HG03135 (cell line): ENCODE results near the gene PSORS1C2.
"Not testable (repeated sequence)": the region's sequence is repeated elsewhere in the genome, so short reads cannot be mapped to it uniquely, and the experiment has no call there.

Experiments used
- ATAC-seq: cut with Tn5 transposase; IDR thresholded peaks from one replicate; pipeline ENCODE4 v1.9.1; 2021; ENCODE audit warnings: mild to moderate bottlenecking, moderate library complexity; ENCODE audit not compliant: unreplicated experiment

The PSORS1C2 gene

GRCh38 chr6:31138982-31139381 is at the start of gene PSORS1C2:
Gene PSORS1C2, minus strand, starts transcription at chr6:31139066. Its CDS starts 40 bp downstream, at chr6:31139026.
- no peak for ATAC-seq

GRCh38 chr6:31187780-31188194 is 48.9 kb upstream of the PSORS1C2 start:
- no peak for ATAC-seq

- no peak for ATAC-seq
Observed at GRCh38 chr6:31186052-31186734, 47.3 kb upstream of the PSORS1C2 start.

- ATAC-seq: not testable (repeated sequence)
Observed at GRCh38 chr6:31185695-31186051, 46.8 kb upstream of the PSORS1C2 start.

- not testable (repeated sequence) for ATAC-seq
Observed at GRCh38 chr6:31183859-31184258, 45.0 kb upstream of the PSORS1C2 start.

- ATAC-seq: not testable (repeated sequence)
Observed at GRCh38 chr6:31183287-31183686, 44.4 kb upstream of the PSORS1C2 start.

GRCh38 chr6:31180500-31180899 is 41.6 kb upstream of the PSORS1C2 start:
- no peak for ATAC-seq

GRCh38 chr6:31179896-31180295 is 41.0 kb upstream of the PSORS1C2 start:
- no peak for ATAC-seq

- no peak for ATAC-seq
Observed at GRCh38 chr6:31179042-31179386, 40.1 kb upstream of the PSORS1C2 start.

GRCh38 chr6:31178143-31179041 is 39.5 kb upstream of the PSORS1C2 start:
- ATAC-seq: no peak

GRCh38 chr6:31175971-31176370 is 37.1 kb upstream of the PSORS1C2 start:
- no peak for ATAC-seq

- no peak for ATAC-seq
Observed at GRCh38 chr6:31174378-31174777, 35.5 kb upstream of the PSORS1C2 start.

- ATAC-seq: no peak
Observed at GRCh38 chr6:31173406-31173805, 34.5 kb upstream of the PSORS1C2 start.

- no peak for ATAC-seq
Observed at GRCh38 chr6:31172973-31173384, 34.1 kb upstream of the PSORS1C2 start.

- no peak for ATAC-seq
Observed at GRCh38 chr6:31171931-31172905, 33.4 kb upstream of the PSORS1C2 start.

- ATAC-seq: no peak
Observed at GRCh38 chr6:31170987-31171671, 32.3 kb upstream of the PSORS1C2 start.

- no peak for ATAC-seq
Observed at GRCh38 chr6:31170600-31170881, 31.7 kb upstream of the PSORS1C2 start, which contains the start of gene POU5F1. Gene POU5F1, minus strand, starts transcription at chr6:31170682. Its CDS starts 62 bp downstream, at chr6:31170620.

- not testable (repeated sequence) for ATAC-seq
Observed at GRCh38 chr6:31169858-31170599, 31.2 kb upstream of the PSORS1C2 start.

GRCh38 chr6:31169123-31169857 is 30.4 kb upstream of the PSORS1C2 start:
- no peak for ATAC-seq
